Calu3 (cell line): ENCODE results near the gene CXCL9. TPM values are rescaled to one million over a fixed set of nuclear protein-coding genes. Genes with fewer than 3 reads are reported as not detected.
"Not testable (repeated sequence)": the region's sequence is repeated elsewhere in the genome, so short reads cannot be mapped to it uniquely, and the experiment has no call there.

Experiments
- Bru-seq: library from RNA; stranded (reverse); fragments of 400-500 nt; gene quantifications from one replicate; lab custom pipeline; 2021; lab: Mats Ljungman, UMichigan
- BruChase-seq, 2 experiments: library from RNA; stranded (reverse); fragments of 400-500 nt; gene quantifications; one replicate each; lab custom pipeline; 2021; lab: Mats Ljungman, UMichigan
- BruUV-seq: library from RNA; stranded (reverse); fragments of 400-500 nt; replicated peaks from 2 replicates; lab custom pipeline; 2021; lab: Mats Ljungman, UMichigan
- CTCF ChIA-PET: fragments of 300-600 bp; sonication (Branson Sonifier 250); formaldehyde crosslinking; loops from one replicate; lab custom pipeline; 2022; ENCODE audit warnings: antibody characterized with exemption; lab: Charles Lee
- DNase-seq: peaks from one replicate; pipeline ENCODE4 v3.0.0; 2022
- H3K27ac Mint-ChIP-seq: one replicate; pipeline ENCODE4 v1.8.0; 2022; ENCODE audit warnings: mixed read lengths; ENCODE audit not compliant: unreplicated experiment
- H3K27me3 Mint-ChIP-seq: one replicate; pipeline ENCODE4 v1.8.0; 2022; ENCODE audit warnings: mixed read lengths; ENCODE audit not compliant: unreplicated experiment
- H3K36me3 Mint-ChIP-seq: one replicate; pipeline ENCODE4 v1.8.0; 2022; ENCODE audit warnings: mild to moderate bottlenecking, moderate library complexity, mixed read lengths; ENCODE audit not compliant: insufficient read depth, unreplicated experiment
- H3K4me1 Mint-ChIP-seq: one replicate; pipeline ENCODE4 v1.8.0; 2022; ENCODE audit warnings: mild to moderate bottlenecking, low read depth, mixed read lengths; ENCODE audit not compliant: unreplicated experiment
- H3K4me3 Mint-ChIP-seq: one replicate; pipeline ENCODE4 v1.8.0; 2022; ENCODE audit warnings: mild to moderate bottlenecking, low read depth, moderate library complexity, mixed read lengths; ENCODE audit not compliant: unreplicated experiment
- H3K9me3 Mint-ChIP-seq: one replicate; pipeline ENCODE4 v1.8.0; 2022; ENCODE audit warnings: low read depth, mixed read lengths; ENCODE audit not compliant: unreplicated experiment
- intact Hi-C: fragments of 100-400 bp; cut with micrococcal nuclease; formaldehyde crosslinking; loops from one replicate; pipeline ENCODE4 v1.10.0; 2022; ENCODE audit not compliant: unreplicated experiment
- long read RNA-seq: library from polyadenylated mRNA; stranded (forward); transcript quantifications from one replicate; pipeline ENCODE4 v2.0.0, GENCODE V29; 2022
- total RNA-seq: library from RNA; stranded (reverse); gene quantifications from 2 replicates; pipeline ENCODE4 v1.2.3, GENCODE V29; 2022
- TF ChIP-seq, protein P1 (sequence below): fragments of 200-600 bp; IDR thresholded peaks from one replicate; pipeline ENCODE4 v1.8.0; 2022; ENCODE audit warnings: antibody characterized with exemption; ENCODE audit not compliant: unreplicated experiment

Gene CXCL9
- total RNA-seq (not detected in 2 replicates), Bru-seq, nascent RNA (percentile 10 among the genes with signal in this experiment), BruChase-seq, experiment 1, labeled RNA remaining after a 6-hour chase (percentile 20 among the genes with signal in this experiment), BruChase-seq, experiment 2, labeled RNA remaining after a 2-hour chase (percentile 10 among the genes with signal in this experiment)
- long read RNA-seq = 0 reads

DNA sequence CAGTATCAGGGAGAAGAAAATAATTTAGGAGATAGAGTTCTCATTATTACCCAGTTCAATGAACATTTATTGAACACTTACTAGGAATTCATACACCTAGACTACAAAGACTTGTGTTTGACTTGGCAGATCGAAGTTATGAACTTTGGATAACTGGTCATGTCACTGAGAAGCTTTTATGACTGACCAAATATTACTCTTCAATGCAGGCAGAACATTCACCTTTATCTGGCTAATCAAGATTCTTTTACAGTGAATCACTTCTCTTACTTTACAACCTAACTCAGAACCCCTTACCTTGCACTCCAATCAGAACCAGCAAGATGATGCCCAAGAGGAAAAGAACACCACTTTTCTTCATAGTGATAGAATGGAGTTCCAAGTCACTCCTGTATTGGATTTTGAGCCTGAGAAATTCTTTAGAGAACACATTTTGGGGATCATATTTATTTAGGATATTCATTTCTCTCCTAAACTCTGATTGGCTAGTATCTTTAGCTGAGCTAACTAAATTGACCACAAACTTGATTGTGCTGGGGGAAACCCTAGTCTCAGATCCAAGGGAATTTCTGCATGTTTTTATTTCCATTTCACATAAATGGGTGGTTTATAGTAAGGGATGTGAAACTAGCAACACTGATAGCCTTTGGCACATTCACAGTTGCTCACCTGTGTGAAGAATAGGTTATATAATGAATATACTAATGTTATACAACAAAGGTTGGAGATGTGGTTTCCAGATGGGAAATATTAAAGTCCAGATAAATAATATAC is at the start of gene CXCL9:
CXCL9 (minus strand) TSS at position 421 of the 774 bp plus-strand sequence; CDS start at position 361, 60 bp downstream.
- peaks cover 2% of the 10 kb centered on the region for H3K9me3 Mint-ChIP-seq
- CTCF ChIA-PET = interaction anchor here (0.6 to 1.9 kb wide), 2 partner anchors 12 to 113 kb away, joined by 3 to 7 read pairs; no protein-coding TSS in a partner anchor
- H3K27ac Mint-ChIP-seq = no peak within 1 kb of the TSS
- no peak for DNase-seq
- no peaks in the 10 kb centered on the region for H3K27me3 Mint-ChIP-seq
- no TSS peak for BruUV-seq
- intact Hi-C loops = loop anchor here (2.0 kb wide), 1 partner anchor 54 kb away; no protein-coding TSS in a partner anchor
- no peak within 1 kb of the TSS for H3K4me3 Mint-ChIP-seq
- TF ChIP-seq, protein P1, sequence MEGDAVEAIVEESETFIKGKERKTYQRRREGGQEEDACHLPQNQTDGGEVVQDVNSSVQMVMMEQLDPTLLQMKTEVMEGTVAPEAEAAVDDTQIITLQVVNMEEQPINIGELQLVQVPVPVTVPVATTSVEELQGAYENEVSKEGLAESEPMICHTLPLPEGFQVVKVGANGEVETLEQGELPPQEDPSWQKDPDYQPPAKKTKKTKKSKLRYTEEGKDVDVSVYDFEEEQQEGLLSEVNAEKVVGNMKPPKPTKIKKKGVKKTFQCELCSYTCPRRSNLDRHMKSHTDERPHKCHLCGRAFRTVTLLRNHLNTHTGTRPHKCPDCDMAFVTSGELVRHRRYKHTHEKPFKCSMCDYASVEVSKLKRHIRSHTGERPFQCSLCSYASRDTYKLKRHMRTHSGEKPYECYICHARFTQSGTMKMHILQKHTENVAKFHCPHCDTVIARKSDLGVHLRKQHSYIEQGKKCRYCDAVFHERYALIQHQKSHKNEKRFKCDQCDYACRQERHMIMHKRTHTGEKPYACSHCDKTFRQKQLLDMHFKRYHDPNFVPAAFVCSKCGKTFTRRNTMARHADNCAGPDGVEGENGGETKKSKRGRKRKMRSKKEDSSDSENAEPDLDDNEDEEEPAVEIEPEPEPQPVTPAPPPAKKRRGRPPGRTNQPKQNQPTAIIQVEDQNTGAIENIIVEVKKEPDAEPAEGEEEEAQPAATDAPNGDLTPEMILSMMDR = no peak
- peaks cover 21% of the 10 kb centered on the region for H3K4me1 Mint-ChIP-seq
- H3K36me3 Mint-ChIP-seq = no peaks in the 10 kb centered on the region

DNA sequence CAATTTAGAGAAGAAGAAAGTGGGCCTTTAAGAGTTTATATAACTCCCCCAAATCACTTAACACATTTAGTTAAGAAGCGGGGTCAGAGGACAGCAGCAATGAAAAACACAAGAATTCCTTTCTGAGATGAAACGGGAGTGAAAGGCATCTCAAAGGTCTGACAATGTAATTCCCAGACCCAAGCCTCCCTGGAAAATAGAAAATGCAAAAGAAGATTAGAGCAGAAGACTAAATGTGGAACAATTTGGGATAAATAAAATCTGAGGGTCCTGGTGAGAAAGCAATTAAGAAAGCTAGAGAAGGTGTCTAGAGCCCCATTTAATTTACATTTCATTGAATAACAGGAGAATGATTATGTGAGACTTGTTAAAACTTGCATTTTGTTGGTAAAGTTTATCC is 48.1 kb upstream of the CXCL9 start:
- TF ChIP-seq, protein P1 = no peak
- DNase-seq = no peak
- intact Hi-C loops = no loop called here
- Mint-ChIP-seq H3K36me3 (no peaks in the 10 kb centered on the region), H3K27me3 (no peaks in the 10 kb centered on the region), H3K27ac (no peak overlapping the region), H3K4me3 (no peak overlapping the region), H3K9me3 (no peaks in the 10 kb centered on the region), H3K4me1 (peaks cover 29% of the 10 kb centered on the region)
- CTCF ChIA-PET = no interaction called here
- BruUV-seq = no TSS peak

DNA sequence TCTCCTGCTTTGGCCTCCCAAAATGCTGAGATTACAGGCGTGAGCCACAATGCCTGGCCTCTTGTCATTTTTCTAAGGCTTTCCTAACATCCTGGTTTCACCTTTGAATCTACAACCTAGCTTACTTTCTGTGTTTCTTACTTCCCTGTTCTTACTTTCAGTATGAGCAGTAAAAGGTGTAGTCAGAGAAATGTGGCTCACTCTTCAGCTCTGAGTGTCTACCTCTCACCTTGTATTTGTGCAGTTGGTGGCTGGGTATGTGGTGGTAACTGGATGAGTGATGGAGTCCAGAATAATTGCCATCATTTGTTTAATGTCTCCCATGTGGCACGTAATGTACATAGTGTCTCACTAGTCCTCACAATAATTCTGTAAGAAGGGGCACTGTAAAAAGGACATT is 47.7 kb upstream of the CXCL9 start:
- intact Hi-C loops = no loop called here
- no peak overlapping the region for H3K27ac Mint-ChIP-seq
- no TSS peak for BruUV-seq
- CTCF ChIA-PET = no interaction called here
- peaks cover 25% of the 10 kb centered on the region for H3K4me1 Mint-ChIP-seq
- TF ChIP-seq, protein P1 = no peak
- no peak overlapping the region for H3K4me3 Mint-ChIP-seq
- H3K36me3 Mint-ChIP-seq = no peaks in the 10 kb centered on the region
- no peaks in the 10 kb centered on the region for H3K27me3 Mint-ChIP-seq
- H3K9me3 Mint-ChIP-seq = no peaks in the 10 kb centered on the region
- DNase-seq = no peak

DNA sequence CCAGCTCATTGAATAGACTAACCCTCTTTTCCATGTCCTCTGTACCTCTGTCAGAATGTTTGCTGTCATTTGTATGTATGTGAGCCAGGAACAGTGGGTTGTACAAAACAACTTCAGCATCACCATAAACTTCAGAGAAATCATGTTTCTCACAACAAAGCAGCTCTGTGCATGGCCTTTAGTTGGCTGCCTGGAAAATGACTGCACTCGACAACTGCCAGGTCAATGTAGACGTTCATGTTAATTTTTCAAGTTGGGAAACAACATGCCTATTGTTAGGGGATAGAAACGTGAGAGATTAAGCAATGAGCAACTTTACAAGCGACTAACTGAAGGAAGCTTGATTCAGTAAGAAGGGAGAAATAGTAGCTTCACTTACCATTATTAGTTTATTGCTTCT is 46.4 kb upstream of the CXCL9 start:
- Mint-ChIP-seq H3K27ac (peak overlapping the region; percentile 31), H3K4me1 (peaks cover 16% of the 10 kb centered on the region), H3K27me3 (no peaks in the 10 kb centered on the region), H3K9me3 (no peaks in the 10 kb centered on the region), H3K4me3 (no peak overlapping the region), H3K36me3 (no peaks in the 10 kb centered on the region)
- intact Hi-C loops = no loop called here
- BruUV-seq = no TSS peak
- peak; percentile 2 for DNase-seq
- TF ChIP-seq, protein P1 = no peak
- CTCF ChIA-PET = interaction anchor here (1.0 to 1.6 kb wide), 2 partner anchors 58 to 209 kb away, joined by 3 to 11 read pairs; no protein-coding TSS in a partner anchor

DNA sequence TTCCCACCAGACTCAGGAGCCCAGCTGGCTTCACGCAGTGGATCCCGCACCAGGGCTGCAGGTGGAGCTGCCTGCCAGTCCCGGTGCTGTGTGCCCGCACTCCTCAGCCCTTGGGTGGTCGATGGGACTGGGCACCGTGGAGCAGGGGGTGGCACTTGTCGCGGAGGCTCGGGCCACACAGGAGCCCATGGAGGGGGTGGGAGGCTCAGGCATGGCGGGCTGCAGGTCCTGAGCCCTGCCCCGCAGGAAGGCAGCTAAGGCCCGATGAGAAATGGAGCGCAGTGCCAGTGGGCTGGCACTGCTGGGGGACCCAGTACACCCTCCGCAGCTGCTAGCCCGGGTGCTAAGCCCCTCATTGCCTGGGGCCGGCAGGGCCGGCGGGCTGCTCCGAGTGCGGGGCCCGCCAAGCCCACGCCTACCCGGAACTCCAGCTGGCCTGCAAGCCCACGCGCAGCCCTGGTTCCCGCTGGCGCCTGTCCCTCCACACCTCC is 43.3 kb upstream of the CXCL9 start:
- CTCF ChIA-PET, DNase-seq, H3K9me3 Mint-ChIP-seq, H3K36me3 Mint-ChIP-seq, H3K27ac Mint-ChIP-seq, intact Hi-C loops, H3K27me3 Mint-ChIP-seq, H3K4me3 Mint-ChIP-seq, BruUV-seq, H3K4me1 Mint-ChIP-seq: not testable (repeated sequence)

DNA sequence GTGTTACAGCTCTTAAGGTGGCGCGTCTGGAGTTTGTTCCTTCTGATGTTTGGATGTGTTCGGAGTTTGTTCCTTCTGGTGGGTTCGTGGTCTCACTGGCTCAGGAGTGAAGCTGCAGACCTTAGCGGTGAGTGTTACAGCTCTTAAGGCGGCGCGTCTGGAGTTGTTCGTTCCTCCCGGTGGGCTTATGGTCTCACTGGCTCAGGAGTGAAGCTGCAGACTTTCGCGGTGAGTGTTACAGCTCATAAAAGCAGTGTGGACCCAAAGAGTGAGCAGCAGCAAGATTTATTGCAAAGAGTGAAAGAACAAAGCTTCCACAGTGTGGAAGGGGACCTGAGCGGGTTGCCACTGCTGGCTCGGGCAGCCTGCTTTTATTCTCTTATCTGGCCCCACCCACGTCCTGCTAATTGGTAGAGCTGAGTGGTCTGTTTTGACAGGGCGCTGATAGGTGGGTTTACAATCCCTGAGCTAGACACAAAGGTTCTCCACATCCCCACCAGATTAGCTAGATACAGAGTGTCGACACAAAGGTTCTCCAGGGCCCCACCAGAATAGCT is 42.6 kb upstream of the CXCL9 start:
- H3K4me3 Mint-ChIP-seq, CTCF ChIA-PET, H3K27ac Mint-ChIP-seq, H3K9me3 Mint-ChIP-seq, H3K4me1 Mint-ChIP-seq, intact Hi-C loops, H3K36me3 Mint-ChIP-seq, H3K27me3 Mint-ChIP-seq, BruUV-seq, DNase-seq: not testable (repeated sequence)
